ENCODE data around the gene IGFBP1. TPM values are rescaled to one million over a fixed set of nuclear protein-coding genes. Genes with fewer than 3 reads are reported as not detected.

IGFBP1 gene
- total RNA-seq, 6 donors from 2014 or later = 0.17 to 0.23 TPM; not detected in 4

DNA sequence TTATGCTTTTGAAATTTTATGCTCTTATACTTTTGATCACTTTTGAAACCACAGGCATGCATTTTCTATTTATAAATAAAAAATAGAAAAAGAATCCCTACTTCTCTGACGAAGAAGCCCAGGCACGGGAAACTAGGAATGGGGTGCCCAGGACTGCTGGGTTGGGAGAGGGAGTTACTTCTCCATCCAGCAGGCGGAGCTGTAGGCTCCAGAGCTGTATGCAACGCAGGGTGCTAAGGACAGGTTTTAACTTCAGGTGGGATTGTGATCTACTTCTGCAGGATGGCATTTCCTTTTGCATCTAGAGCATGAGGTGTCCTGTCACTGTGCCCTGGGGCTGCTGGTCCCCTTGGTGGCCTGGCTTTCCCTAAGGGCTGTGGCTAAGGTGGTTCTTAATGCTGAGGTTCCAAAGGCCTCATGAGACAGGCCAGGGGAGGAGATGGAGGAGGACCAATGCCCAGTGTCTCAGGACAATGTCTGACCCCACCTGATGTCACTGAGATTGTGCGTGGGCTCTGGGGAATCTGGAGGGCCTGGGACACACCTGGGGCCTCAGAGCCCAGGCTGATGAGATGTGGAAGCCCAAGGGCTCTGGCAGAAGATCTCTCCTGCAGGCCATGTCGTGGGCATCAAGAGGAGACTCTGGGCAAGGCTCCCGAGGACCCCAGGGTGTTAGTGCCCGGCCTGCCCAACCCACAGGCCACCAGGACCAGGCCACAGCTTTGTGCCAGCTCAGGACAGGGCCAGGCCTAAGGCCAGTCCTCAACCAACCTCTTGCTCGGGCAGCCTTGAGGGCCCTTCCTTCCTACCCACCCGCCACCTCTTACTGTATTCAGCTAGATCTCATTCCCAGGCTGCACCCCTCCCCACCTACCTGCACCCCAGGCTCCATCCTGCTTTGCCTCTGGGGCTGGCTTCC is 15.9 kb upstream of the IGFBP1 start:
- no peak overlapping the region for H3K27ac ChIP-seq
- H3K27me3 ChIP-seq = no peaks in the 10 kb centered on the region
- DNase-seq (peak in 1 of 2 donors; percentile 32), ATAC-seq (ENCODE audit: low FRiP score in 2 of 2) (no peak)
- no peaks in the 10 kb centered on the region for H3K36me3 ChIP-seq
- H3K4me1 ChIP-seq = no peaks in the 10 kb centered on the region
- H3K4me3 ChIP-seq = no peak overlapping the region
- WGBS, 2 donors = 76 to 84% methylated on average over 7 to 10 of the region's 10 CpGs
- H3K9me3 ChIP-seq = no peaks in the 10 kb centered on the region
- TF ChIP-seq POLR2AphosphoS5 (IDR thresholded peaks at IDR 0.05) = no peak
- no peak for TF ChIP-seq EP300 (IDR thresholded peaks at IDR 0.05)
- no peak for TF ChIP-seq CTCF (IDR thresholded peaks at IDR 0.05)
- TF ChIP-seq POLR2A (IDR thresholded peaks at IDR 0.05) = no peak

GRCh38 chr7:45873035-45873354 is 15.3 kb upstream of the IGFBP1 start, which contains the start of gene CCDC201:
Gene CCDC201 (minus strand): TSS chr7:45873082. CDS start chr7:45873007, 75 bp downstream.
- ATAC-seq (ENCODE audit: low FRiP score in 2 of 2) (no peak), DNase-seq (peak in 1 of 2 donors; percentile 27)
- WGBS, 2 donors = 88 to 98% methylated on average over 5 to 7 of the region's 7 CpGs
- TF ChIP-seq EP300 (IDR thresholded peaks at IDR 0.05) (no peak), CTCF (IDR thresholded peaks at IDR 0.05) (no peak), POLR2A (IDR thresholded peaks at IDR 0.05) (no peak), POLR2AphosphoS5 (IDR thresholded peaks at IDR 0.05) (no peak)
- Histone ChIP-seq H3K27me3 (no peaks in the 10 kb centered on the region), H3K4me3 (no peak within 1 kb of the TSS), H3K27ac (no peak within 1 kb of the TSS), H3K36me3 (no peaks in the 10 kb centered on the region), H3K9me3 (peaks cover 0 to 1% (median under 1%) of the 10 kb centered on the region in 4 donors), H3K4me1 (no peaks in the 10 kb centered on the region)

GRCh38 chr7:45873355-45873754 is 14.9 kb upstream of the IGFBP1 start:
- H3K4me1 ChIP-seq = no peaks in the 10 kb centered on the region
- WGBS, 2 donors = 71 to 82% methylated on average over 4 to 6 of the region's 6 CpGs
- peaks cover 0 to 5% (median 3%) of the 10 kb centered on the region in 4 donors for H3K9me3 ChIP-seq
- H3K36me3 ChIP-seq = no peaks in the 10 kb centered on the region
- H3K27me3 ChIP-seq = no peaks in the 10 kb centered on the region
- no peak overlapping the region for H3K4me3 ChIP-seq
- TF ChIP-seq POLR2A (IDR thresholded peaks at IDR 0.05) (no peak), EP300 (IDR thresholded peaks at IDR 0.05) (no peak), POLR2AphosphoS5 (IDR thresholded peaks at IDR 0.05) (no peak), CTCF (IDR thresholded peaks at IDR 0.05) (no peak)
- H3K27ac ChIP-seq = no peak overlapping the region
- no peak for DNase-seq
- ATAC-seq (ENCODE audit: low FRiP score in 2 of 2) = no peak

DNA sequence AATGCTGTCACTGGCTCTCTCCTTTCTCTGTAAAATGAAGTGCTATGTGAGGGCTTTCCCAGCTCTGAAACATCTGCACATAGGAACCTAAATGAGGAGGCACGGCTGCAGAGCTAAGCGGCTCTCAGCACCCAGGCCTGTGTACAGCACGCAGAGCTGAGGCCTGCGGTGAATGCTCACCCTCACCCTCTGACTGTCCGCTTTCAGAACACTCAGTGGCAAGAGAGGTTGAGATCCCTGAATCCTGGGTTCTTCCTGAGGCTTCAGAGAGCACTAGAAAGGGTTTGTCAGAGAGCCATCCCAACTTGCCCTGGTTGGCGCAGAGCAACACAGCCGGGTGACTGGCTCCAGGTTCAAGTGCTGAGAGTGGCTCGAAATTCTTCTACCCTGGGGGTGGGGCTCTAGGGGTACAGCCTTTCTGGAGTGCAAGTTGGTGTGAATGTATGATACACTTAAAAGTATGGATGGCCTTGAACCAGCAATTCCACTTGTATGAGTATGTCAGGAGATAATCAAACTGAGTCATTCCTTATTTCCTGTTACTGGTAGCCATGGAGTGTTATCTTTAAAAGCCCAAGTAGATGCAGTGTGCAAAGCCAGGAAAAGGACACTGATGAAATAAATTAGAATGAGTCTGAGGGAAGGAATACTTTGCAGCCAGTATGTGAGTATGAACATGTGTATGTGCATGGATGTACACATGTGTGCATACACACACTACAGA is 13.7 kb upstream of the IGFBP1 start:
- DNase-seq (no peak), ATAC-seq (ENCODE audit: low FRiP score in 2 of 2) (no peak)
- Histone ChIP-seq H3K27me3 (no peaks in the 10 kb centered on the region), H3K36me3 (no peaks in the 10 kb centered on the region), H3K4me3 (no peak overlapping the region), H3K27ac (no peak overlapping the region), H3K4me1 (no peaks in the 10 kb centered on the region), H3K9me3 (peaks cover 0 to 9% (median 7%) of the 10 kb centered on the region in 4 donors)
- WGBS, 2 donors = 87 to 89% methylated on average over 4 to 8 of the region's 8 CpGs
- TF ChIP-seq POLR2AphosphoS5 (IDR thresholded peaks at IDR 0.05) (no peak), CTCF (IDR thresholded peaks at IDR 0.05) (no peak), POLR2A (IDR thresholded peaks at IDR 0.05) (no peak), EP300 (IDR thresholded peaks at IDR 0.05) (no peak)

Measured in upper lobe of left lung (tissue), 6 donors.